GM13976 (cell line): Measurements from ENCODE around the gene DHDH.

Experiments
- DNase-seq: peaks from one replicate; pipeline ENCODE4 v3.0.0; 2012; ENCODE audit warnings: low spot score
- in situ Hi-C: fragments of 300-500 bp; cut with MboI; formaldehyde crosslinking; loops from one replicate; pipeline ENCODE4 v1.12.0; 2022; ENCODE audit warnings: low sequenced_read_pairs, mixed read lengths, inconsistent platforms; ENCODE audit not compliant: unreplicated experiment
- TF ChIP-seq, protein P1 (sequence below): IDR thresholded peaks from 2 replicates; pipeline ENCODE4 v1.5.1; 2012; ENCODE audit warnings: borderline replicate concordance, mild to moderate bottlenecking; ENCODE audit not compliant: insufficient read depth; ENCODE audit errors: extremely low read depth, missing control alignments, control extremely low read depth

The DHDH gene

DNA sequence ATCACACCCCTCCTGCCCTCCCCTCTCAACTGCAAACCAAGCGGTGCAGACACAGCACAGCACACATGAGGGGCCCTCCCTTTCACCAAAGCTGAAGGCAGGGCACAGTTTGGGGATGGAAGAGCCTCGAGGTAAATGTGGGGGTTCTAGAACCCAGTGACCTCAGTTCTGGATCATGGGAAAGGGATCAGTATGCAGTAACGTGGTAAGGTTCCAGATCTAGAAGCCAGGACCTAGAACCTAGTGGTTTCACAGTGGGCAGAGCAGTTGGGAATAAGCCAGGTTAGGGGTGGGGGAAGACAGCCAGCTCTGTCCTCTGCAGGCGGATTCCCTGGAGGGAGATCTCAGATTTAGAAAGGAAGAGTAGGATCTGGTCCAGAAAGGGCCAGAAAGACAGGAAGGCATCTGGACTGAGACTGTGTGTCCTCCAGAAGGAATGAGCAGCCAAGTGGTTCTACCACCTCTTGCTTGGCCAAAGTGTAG is 34.7 kb downstream of the DHDH start:
- TF ChIP-seq, protein P1, sequence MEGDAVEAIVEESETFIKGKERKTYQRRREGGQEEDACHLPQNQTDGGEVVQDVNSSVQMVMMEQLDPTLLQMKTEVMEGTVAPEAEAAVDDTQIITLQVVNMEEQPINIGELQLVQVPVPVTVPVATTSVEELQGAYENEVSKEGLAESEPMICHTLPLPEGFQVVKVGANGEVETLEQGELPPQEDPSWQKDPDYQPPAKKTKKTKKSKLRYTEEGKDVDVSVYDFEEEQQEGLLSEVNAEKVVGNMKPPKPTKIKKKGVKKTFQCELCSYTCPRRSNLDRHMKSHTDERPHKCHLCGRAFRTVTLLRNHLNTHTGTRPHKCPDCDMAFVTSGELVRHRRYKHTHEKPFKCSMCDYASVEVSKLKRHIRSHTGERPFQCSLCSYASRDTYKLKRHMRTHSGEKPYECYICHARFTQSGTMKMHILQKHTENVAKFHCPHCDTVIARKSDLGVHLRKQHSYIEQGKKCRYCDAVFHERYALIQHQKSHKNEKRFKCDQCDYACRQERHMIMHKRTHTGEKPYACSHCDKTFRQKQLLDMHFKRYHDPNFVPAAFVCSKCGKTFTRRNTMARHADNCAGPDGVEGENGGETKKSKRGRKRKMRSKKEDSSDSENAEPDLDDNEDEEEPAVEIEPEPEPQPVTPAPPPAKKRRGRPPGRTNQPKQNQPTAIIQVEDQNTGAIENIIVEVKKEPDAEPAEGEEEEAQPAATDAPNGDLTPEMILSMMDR, result no peak
- in situ Hi-C loops, result no loop called here
- no peak for DNase-seq

DNA sequence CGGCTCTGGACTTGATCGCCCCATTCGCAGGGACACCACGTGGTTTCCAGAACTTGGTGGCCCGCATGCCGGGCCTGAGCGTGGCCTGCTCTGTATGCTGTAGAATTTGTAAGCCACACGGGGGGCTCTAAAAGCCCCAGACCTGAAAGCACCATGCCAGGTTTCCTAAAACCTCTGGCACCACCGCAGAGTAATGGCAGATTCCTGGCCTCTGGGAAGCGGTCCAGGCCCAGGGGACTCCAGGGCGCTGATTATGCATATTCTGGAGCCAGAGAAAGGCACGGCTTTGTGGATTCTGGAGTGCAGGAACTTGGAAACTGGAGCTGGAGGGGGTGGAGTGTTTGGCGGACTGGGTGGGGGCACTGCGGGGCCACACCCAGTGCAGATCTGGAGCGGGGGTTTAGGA is 35.3 kb downstream of the DHDH start:
- TF ChIP-seq, protein P1, result no peak
- no peak for DNase-seq
- in situ Hi-C loops, result no loop called here

DNA sequence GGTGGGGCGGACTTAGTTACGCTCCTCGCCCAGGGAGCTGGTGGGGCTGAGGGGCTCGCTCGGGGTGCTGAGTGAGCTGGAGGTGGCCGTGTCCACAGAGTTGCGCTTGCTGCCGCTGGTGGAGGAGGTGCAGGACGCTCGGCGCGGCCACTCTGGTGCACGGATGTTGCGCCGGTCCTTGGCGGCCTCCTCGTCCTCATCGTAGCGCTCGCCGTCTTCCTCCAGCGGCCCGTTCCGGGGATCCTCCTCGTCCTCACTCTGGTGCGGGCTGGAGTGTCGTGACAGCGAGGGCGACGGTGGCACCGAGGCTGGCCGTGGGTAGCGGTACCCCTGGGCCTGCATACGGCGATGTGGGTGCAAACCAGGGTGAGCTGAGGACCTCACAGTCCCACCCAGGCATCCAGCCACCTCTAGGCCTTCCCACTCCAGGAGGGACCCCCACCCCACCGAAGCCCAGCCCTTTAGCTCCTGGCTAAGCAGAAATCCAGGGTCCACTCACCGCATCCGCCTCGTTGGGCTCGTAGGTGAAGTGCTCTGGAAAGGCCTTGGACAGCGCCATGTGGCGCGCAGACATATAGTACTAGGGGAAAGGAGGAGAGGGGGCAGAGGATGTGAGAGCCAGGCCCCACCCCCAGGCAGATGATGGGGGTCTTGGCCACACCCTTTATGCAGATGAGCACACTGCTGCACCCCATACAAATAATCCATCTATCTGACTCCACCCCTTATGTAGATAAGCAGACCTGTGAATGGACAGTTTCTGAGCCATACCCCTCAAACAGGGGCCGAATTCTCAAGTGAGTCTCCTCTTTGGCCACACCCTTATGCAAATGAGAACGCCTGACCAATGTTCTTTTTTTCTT is 36.0 kb downstream of the DHDH start:
- TF ChIP-seq, protein P1, result no peak
- DNase-seq, result no peak
- in situ Hi-C loops, result loop anchor here (5.0 kb wide), 2 partner anchors 97 to 177 kb away; partner anchors contain the start of gene PPP1R15A

DNA sequence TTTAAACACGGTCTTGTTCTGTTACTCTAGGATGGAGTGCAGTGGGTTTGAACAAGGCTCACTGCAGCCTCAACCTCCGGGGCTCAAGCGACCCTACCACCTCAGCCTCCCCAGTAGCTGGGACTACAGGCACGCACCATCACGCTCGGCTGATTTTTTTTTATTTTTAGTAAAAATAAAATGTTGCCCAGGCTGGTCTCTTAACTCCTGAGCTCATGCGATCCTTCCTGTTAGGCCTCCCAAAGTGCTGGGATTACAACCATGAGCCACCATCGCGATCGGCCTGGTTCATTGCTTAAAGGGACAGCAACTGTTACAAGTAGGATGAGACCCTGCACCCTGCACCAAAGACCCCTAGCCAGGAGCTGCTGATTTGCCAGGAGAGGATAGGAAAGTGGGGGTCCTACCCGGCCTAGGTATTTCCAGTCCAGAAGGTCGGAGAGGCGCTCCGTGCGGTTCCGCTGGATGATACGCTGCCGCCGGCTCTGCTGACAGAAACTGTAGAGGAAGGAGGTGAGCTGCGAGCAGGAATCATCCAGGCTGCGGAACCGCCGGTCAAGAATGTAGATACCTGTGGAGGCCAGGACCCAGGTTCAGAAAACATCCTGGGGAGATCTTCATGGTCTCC is 36.8 kb downstream of the DHDH start:
- in situ Hi-C loops, result loop anchor here (5.0 kb wide), 2 partner anchors 98 to 178 kb away; partner anchors contain the start of gene PPP1R15A
- TF ChIP-seq, protein P1, result no peak
- no peak for DNase-seq

DNA sequence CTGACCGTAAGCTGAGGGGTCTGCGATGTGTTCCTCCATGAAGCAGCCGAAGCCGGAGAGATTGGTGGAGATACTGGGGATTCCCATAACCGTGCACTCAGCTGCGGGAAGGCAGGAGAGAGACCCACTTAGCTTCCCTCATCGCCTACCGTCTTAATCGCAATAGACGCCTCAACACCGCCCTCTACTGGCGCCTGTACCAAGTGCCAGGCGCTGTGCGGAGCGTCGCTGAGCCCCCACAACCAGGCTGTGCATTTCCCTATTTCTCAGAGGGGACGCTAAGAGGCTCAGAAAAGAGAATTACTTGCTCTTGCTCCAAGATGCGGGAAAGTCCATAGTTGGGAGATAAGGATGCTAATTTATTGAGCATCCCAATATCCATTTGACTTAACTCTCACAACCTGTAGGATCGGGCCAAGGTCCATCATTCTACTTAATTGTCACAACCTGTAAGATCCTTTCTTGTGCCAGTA is 37.5 kb downstream of the DHDH start:
- peak; percentile 81 for DNase-seq
- in situ Hi-C loops, result loop anchor here (5.0 kb wide), 2 partner anchors 99 to 179 kb away; partner anchors contain the start of gene PPP1R15A
- TF ChIP-seq, protein P1, result peak; percentile 95

DNA sequence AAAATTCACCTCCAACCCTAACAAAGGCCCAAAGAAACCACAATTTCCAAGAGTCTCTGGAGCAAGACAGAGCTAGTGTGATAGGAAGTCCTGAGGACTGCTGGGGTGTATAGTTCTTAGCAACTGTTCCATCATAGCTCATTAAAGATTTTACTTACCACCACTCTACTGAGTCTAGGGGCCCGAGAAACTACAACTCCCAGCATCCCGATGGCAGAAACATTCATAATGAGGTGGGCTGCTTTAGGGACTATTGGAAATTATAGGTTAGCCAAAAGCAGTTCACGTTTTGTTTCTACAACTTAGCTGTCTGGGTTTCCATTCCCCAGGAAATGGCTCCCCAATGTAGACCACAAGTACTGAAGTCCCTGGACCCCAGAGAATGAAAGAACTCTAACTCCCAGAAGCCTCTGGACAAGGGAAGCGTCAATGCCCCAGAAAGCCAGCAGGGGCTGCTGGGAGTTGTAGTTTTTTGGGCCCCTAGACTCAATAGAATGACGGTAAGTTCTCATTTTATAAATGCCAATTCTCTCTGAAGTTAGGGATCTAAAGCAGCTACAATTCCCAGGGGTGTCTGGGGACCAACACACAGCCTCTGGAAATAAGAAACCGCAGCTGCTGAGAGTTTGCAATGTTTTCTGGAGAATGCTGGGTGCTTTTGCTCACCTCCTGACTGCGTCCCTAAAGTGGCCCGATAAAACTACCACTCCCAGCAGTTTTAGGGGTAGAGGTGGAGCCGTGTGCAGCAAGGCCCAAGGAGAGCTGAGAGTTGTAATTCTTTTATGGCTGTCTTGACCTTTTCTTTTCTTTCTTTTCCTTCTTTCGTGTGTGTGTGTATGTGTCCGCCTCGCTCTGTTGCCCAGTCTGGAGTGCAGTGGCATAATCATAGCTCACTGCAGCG is 42.7 kb downstream of the DHDH start:
- TF ChIP-seq, protein P1, result no peak
- DNase-seq, result peak; percentile 56
- in situ Hi-C loops, result no loop called here
